ENCODE data around the gene TECTA. TPM values are rescaled to one million over a fixed set of nuclear protein-coding genes. Genes with fewer than 3 reads are reported as not detected.

TECTA gene
- total RNA-seq, 1 experiment from 2014 or later: 0.15 TPM

- ATAC-seq (no peak), DNase-seq (ENCODE audit: low read depth, low spot score) (no peak)
- POLR2A ChIA-PET: no interaction called here
- no peak overlapping the region for H3K27ac ChIP-seq (ENCODE audit: low read length)
- H3K4me3 ChIP-seq (ENCODE audit: low read depth in 2 of 2, low read length in 2 of 2): no peak overlapping the region
- in situ Hi-C loops (cut with HindIII; ENCODE audit: low pct_unique_long_range_greater_than_20kb, low sequenced_read_pairs): no loop called here
- H3K9me3 ChIP-seq (ENCODE audit: control insufficient read depth, insufficient read depth, low read depth, low read length): no peaks in the 10 kb centered on the region
- peaks cover 15% of the 10 kb centered on the region for H3K27me3 ChIP-seq (ENCODE audit: control insufficient read depth, insufficient read depth, low read length)
- intact Hi-C loops (cut with micrococcal nuclease; ENCODE audit: unreplicated experiment): no loop called here
- CTCF ChIA-PET: no interaction called here
- H3K36me3 ChIP-seq (ENCODE audit: control insufficient read depth, insufficient read depth, low read length): no peaks in the 10 kb centered on the region
- BruUV-seq (replicated peaks): no TSS peak
- H3K4me1 ChIP-seq (ENCODE audit: control insufficient read depth, insufficient read depth, low read length): no peaks in the 10 kb centered on the region
- no peak for TF ChIP-seq TCF7L2 (IDR thresholded peaks at IDR 0.05; ENCODE audit: low read depth, low read length)
- no peak for TF ChIP-seq SIN3A (IDR thresholded peaks at IDR 0.05; ENCODE audit: borderline replicate concordance, insufficient read depth, low read depth, low read length)
- no peak for TF ChIP-seq POLR2AphosphoS5 (IDR thresholded peaks at IDR 0.05; ENCODE audit: low read depth, low read length)
- no peak for TF ChIP-seq CTCF (IDR thresholded peaks at IDR 0.05)
- TF ChIP-seq REST (IDR thresholded peaks at IDR 0.05; ENCODE audit: insufficient read depth in 1 of 2, low read depth in 2 of 2, low read length in 1 of 2): no peak
Observed at GRCh38 chr11:121129362-121130340, 28.6 kb downstream of the TECTA start.

GRCh38 chr11:121131656-121132055 lies 30.6 kb downstream of the TECTA start:
- POLR2A ChIA-PET: no interaction called here
- Histone ChIP-seq H3K9me3 (ENCODE audit: control insufficient read depth, insufficient read depth, low read depth, low read length) (no peaks in the 10 kb centered on the region), H3K4me3 (ENCODE audit: low read depth in 2 of 2, low read length in 2 of 2) (no peak overlapping the region), H3K4me1 (ENCODE audit: control insufficient read depth, insufficient read depth, low read length) (no peaks in the 10 kb centered on the region), H3K36me3 (ENCODE audit: control insufficient read depth, insufficient read depth, low read length) (no peaks in the 10 kb centered on the region), H3K27me3 (ENCODE audit: control insufficient read depth, insufficient read depth, low read length) (peaks cover 12% of the 10 kb centered on the region), H3K27ac (ENCODE audit: low read length) (no peak overlapping the region)
- in situ Hi-C loops (cut with HindIII; ENCODE audit: low pct_unique_long_range_greater_than_20kb, low sequenced_read_pairs) (no loop called here), intact Hi-C loops (cut with micrococcal nuclease; ENCODE audit: unreplicated experiment) (no loop called here)
- CTCF ChIA-PET: no interaction called here
- no peak for DNase-seq (ENCODE audit: low read depth, low spot score)
- TF ChIP-seq CTCF (IDR thresholded peaks at IDR 0.05): no peak
- TF ChIP-seq REST (IDR thresholded peaks at IDR 0.05; ENCODE audit: insufficient read depth in 1 of 2, low read depth in 2 of 2, low read length in 1 of 2): no peak
- no peak for TF ChIP-seq TCF7L2 (IDR thresholded peaks at IDR 0.05; ENCODE audit: low read depth, low read length)
- TF ChIP-seq SIN3A (IDR thresholded peaks at IDR 0.05; ENCODE audit: borderline replicate concordance, insufficient read depth, low read depth, low read length): no peak
- TF ChIP-seq POLR2AphosphoS5 (IDR thresholded peaks at IDR 0.05; ENCODE audit: low read depth, low read length): no peak
- ATAC-seq: no peak
- BruUV-seq (replicated peaks): no TSS peak
